Gastroesophageal sphincter (tissue), 4 donors: ENCODE data around the gene FOXN3. TPM values are rescaled to one million over a fixed set of nuclear protein-coding genes. Genes with fewer than 3 reads are reported as not detected.

Experiments used
- ATAC-seq: fragments of 150-250 bp; one replicate; pipeline ENCODE4 v1.9.1; 2016; ENCODE audit warnings: mild to moderate bottlenecking, moderate library complexity
- H3K27ac ChIP-seq, 4 donors: fragments of 200-600 bp; sonication (generic) in 3 of 4; 1 replicate in 3 of 4; 2 replicates in 1 of 4; pipeline ENCODE4 v1.5.1; 2016 to 2019
- H3K27me3 ChIP-seq: fragments of 200-600 bp; sonication (generic); one replicate; pipeline ENCODE4 v1.5.1; 2019
- H3K36me3 ChIP-seq, 2 donors: fragments of 200-600 bp; sonication (generic); one replicate each; pipeline ENCODE4 v1.5.1; 2019; ENCODE audit warnings: control low read depth in 1 of 2
- H3K4me1 ChIP-seq, 3 donors: fragments of 200-600 bp; sonication (generic); 1 replicate in 2 of 3; 2 replicates in 1 of 3; pipeline ENCODE4 v1.5.1; 2016 to 2019; ENCODE audit warnings: control low read depth in 2 of 3
- H3K4me3 ChIP-seq, 2 donors: fragments of 200-600 bp; sonication (generic); one replicate each; pipeline ENCODE4 v1.5.1; 2019; ENCODE audit warnings: mild to moderate bottlenecking in 1 of 2, moderate library complexity in 1 of 2
- H3K9me3 ChIP-seq, 3 donors: fragments of 200-600 bp; sonication (generic); one replicate each; pipeline ENCODE4 v1.5.1; 2017 to 2019; ENCODE audit warnings: control low read depth in 2 of 3
- CTCF ChIP-seq, 4 experiments: fragments of 200-600 bp in 2 of 4; fragments of 450-650 bp in 2 of 4; sonication (generic) in 1 of 4; IDR thresholded peaks; one replicate each; pipeline ENCODE4 v1.5.1; 2017 to 2019; ENCODE audit warnings: antibody characterized with exemption in 4 of 4, mild to moderate bottlenecking in 2 of 4, moderate library complexity in 2 of 4
- EP300 ChIP-seq: sonication (generic); formaldehyde crosslinking; IDR thresholded peaks from one replicate; pipeline ENCODE4 v1.6.1; 2017; ENCODE audit warnings: antibody characterized with exemption, mild to moderate bottlenecking
- POLR2A ChIP-seq, 2 donors: fragments of 450-650 bp; IDR thresholded peaks; one replicate each; pipeline ENCODE4 v1.6.1; 2017; ENCODE audit warnings: antibody characterized with exemption in 2 of 2, mild to moderate bottlenecking in 2 of 2, moderate library complexity in 1 of 2
- POLR2AphosphoS5 ChIP-seq: sonication (generic); formaldehyde crosslinking; IDR thresholded peaks from one replicate; pipeline ENCODE4 v1.6.1; 2017; ENCODE audit warnings: antibody characterized with exemption
- WGBS, 2 donors: methylation state at CpG; one replicate each; pipeline ENCODE4 v1.1.5; 2018; ENCODE audit warnings: low coverage in 1 of 2; 5-methylcytosine and 5-hydroxymethylcytosine counted together
- total RNA-seq, 4 donors: library from RNA; depleted of rRNA; stranded (reverse); fragments of >200 nt; gene quantifications; one replicate each; pipeline ENCODE4 v1.1.0, GENCODE V29; 2016

Gene FOXN3
- total RNA-seq, 4 donors from 2014 or later = 116 to 172 (median 136) TPM

- H3K36me3 ChIP-seq = peaks cover 0 to 33% of the 10 kb centered on the region in 2 donors
- 71 to 73% methylated on average over 9 to 11 of the region's 13 CpGs for WGBS, 2 donors
- TF ChIP-seq POLR2A (IDR thresholded peaks at IDR 0.05) = no peak
- TF ChIP-seq POLR2AphosphoS5 = no peak
- no peak for TF ChIP-seq EP300
- no peak for TF ChIP-seq CTCF (IDR thresholded peaks at IDR 0.05)
Observed at GRCh38 chr14:89185919-89186855, 230.8 kb downstream of the FOXN3 start.

GRCh38 chr14:89184952-89185351 lies 232.1 kb downstream of the FOXN3 start:
- Histone ChIP-seq H3K4me1 (peaks cover 0 to 41% (median 18%) of the 10 kb centered on the region in 3 donors), H3K4me3 (no peak overlapping the region), H3K9me3 (no peaks in the 10 kb centered on the region), H3K27me3 (no peaks in the 10 kb centered on the region), H3K36me3 (peaks cover 0 to 33% of the 10 kb centered on the region in 2 donors), H3K27ac (no peak overlapping the region)
- ATAC-seq = no peak
- WGBS, 2 donors = 71 to 86% methylated on average over 3 to 4 of the region's 4 CpGs
- TF ChIP-seq POLR2AphosphoS5 = no peak
- TF ChIP-seq POLR2A (IDR thresholded peaks at IDR 0.05) = no peak
- TF ChIP-seq EP300 = no peak
- TF ChIP-seq CTCF (IDR thresholded peaks at IDR 0.05) = no peak

More at GRCh38 chr14:89185919-89186855, 230.8 kb downstream of the FOXN3 start:
- Histone ChIP-seq H3K4me3 (no peak overlapping the region), H3K9me3 (no peaks in the 10 kb centered on the region), H3K4me1 (peaks cover 0 to 32% (median 18%) of the 10 kb centered on the region in 3 donors), H3K27ac (no peak overlapping the region), H3K27me3 (no peaks in the 10 kb centered on the region)
- peak; percentile 32 for ATAC-seq

GRCh38 chr14:89182326-89182725 lies 234.7 kb downstream of the FOXN3 start:
- Histone ChIP-seq H3K4me1 (peaks cover 0 to 63% (median 19%) of the 10 kb centered on the region in 3 donors), H3K27me3 (no peaks in the 10 kb centered on the region), H3K27ac (no peak overlapping the region), H3K9me3 (no peaks in the 10 kb centered on the region), H3K4me3 (no peak overlapping the region), H3K36me3 (peaks cover 0 to 11% of the 10 kb centered on the region in 2 donors)
- 95 to 100% methylated on average over 3 to 5 of the region's 5 CpGs for WGBS, 2 donors
- TF ChIP-seq EP300 = no peak
- TF ChIP-seq POLR2AphosphoS5 = no peak
- no peak for TF ChIP-seq CTCF (IDR thresholded peaks at IDR 0.05)
- no peak for TF ChIP-seq POLR2A (IDR thresholded peaks at IDR 0.05)
- no peak for ATAC-seq

GRCh38 chr14:89180546-89180945 lies 236.5 kb downstream of the FOXN3 start:
- TF ChIP-seq EP300 (no peak), POLR2A (IDR thresholded peaks at IDR 0.05) (no peak), POLR2AphosphoS5 (no peak), CTCF (IDR thresholded peaks at IDR 0.05) (no peak)
- H3K27me3 ChIP-seq = no peaks in the 10 kb centered on the region
- ATAC-seq = no peak
- H3K36me3 ChIP-seq = peaks cover 0 to 12% of the 10 kb centered on the region in 2 donors
- no peak overlapping the region for H3K4me3 ChIP-seq
- H3K4me1 ChIP-seq = peaks cover 0 to 56% (median 3%) of the 10 kb centered on the region in 3 donors
- 78% methylated on average over 2 of the region's 14 CpGs; no CpG with 5 or more reads in 1 of the 2 donors for WGBS, 2 donors
- no peaks in the 10 kb centered on the region for H3K9me3 ChIP-seq
- peak overlapping the region in 2 of 4 donors; percentile 18 to 30 for H3K27ac ChIP-seq
